K562 (cell line): ENCODE measurements around the gene MAPK13. TPM values are rescaled to one million over a fixed set of nuclear protein-coding genes. Genes with fewer than 3 reads are reported as not detected.

Experiments
- ATAC-seq: fragments of 200-7000 bp; cut with Tn5 transposase; 3 replicates; pipeline ENCODE4 v1.9.1; 2020; ENCODE audit warnings: moderate library complexity
- BruUV-seq: library from RNA; stranded (reverse); fragments of 400-500 nt; replicated peaks from 2 replicates; lab custom pipeline; 2021; lab: Mats Ljungman, UMichigan
- CTCF ChIA-PET: fragments of 300-600 bp; formaldehyde crosslinking; extraction: SDS; loops from one replicate; lab custom pipeline; 2021; ENCODE audit warnings: low intra/inter-chr PET ratio; lab: Yijun Ruan, JAX
- POLR2A ChIA-PET: fragments of 300-600, 350-650 bp; sonication (Branson Sonifier 250); formaldehyde crosslinking; extraction: SDS; loops from one replicate; lab custom pipeline; 2021; ENCODE audit warnings: antibody characterized with exemption, inconsistent platforms; lab: Yijun Ruan, JAX
- DNase-seq, 4 experiments: peaks; one replicate each; pipeline versions ENCODE4 v3.0.0 to v3.0.0-alpha.2; 2011 to 2018; ENCODE audit warnings: low spot score in 3 of 4, mixed read lengths in 3 of 4; ENCODE audit errors: extremely low read depth in 1 of 4
- FAIRE-seq: peaks from 2 replicates; lab custom pipeline; 2011; peaks lifted over from hg19 to GRCh38; lab: Jason Lieb, UNC
- H2AFZ ChIP-seq: 2 replicates; pipeline ENCODE4 v1.6.0; 2011; ENCODE audit warnings: low read depth, low read length, control low read depth, inconsistent platforms
- H3K27ac ChIP-seq: fragments of 200-600 bp; 3 replicates; pipeline ENCODE4 v1.8.0; 2011; ENCODE audit warnings: low read depth, mild to moderate bottlenecking, control low read depth, inconsistent platforms, low read length, moderate library complexity, mixed read lengths; ENCODE audit errors: extremely low read depth
- H3K27me3 ChIP-seq, 2 experiments: fragments of 300-600 bp in 1 of 2; 2 replicates in 1 of 2; 3 replicates in 1 of 2; pipeline versions ENCODE4 v1.6.0 to v1.8.0; 2011; ENCODE audit warnings: inconsistent platforms in 2 of 2, low read length in 2 of 2, mild to moderate bottlenecking in 1 of 2, mixed read lengths in 1 of 2, moderate library complexity in 1 of 2; ENCODE audit not compliant: control insufficient read depth in 2 of 2, insufficient read depth in 2 of 2
- H3K36me3 ChIP-seq: fragments of 300-600 bp; 3 replicates; pipeline ENCODE4 v1.8.0; 2011; ENCODE audit warnings: mild to moderate bottlenecking, low read length, inconsistent platforms; ENCODE audit not compliant: control insufficient read depth, insufficient read depth
- H3K4me1 ChIP-seq, 2 experiments: fragments of 200-600 bp in 1 of 2; replicated peaks in 1 of 2; 2 replicates in 1 of 2; 3 replicates in 1 of 2; pipeline versions ENCODE4 v1.5.1 to v1.8.0; 2011; ENCODE audit warnings: inconsistent platforms in 2 of 2, low read length in 2 of 2, mild to moderate bottlenecking in 1 of 2, mixed read lengths in 1 of 2, moderate library complexity in 1 of 2; ENCODE audit not compliant: control insufficient read depth in 2 of 2, insufficient read depth in 2 of 2
- H3K4me2 ChIP-seq: 2 replicates; pipeline ENCODE4 v1.6.1; 2011; ENCODE audit warnings: low read length, control low read depth, inconsistent platforms, mixed read lengths; ENCODE audit not compliant: insufficient read depth
- H3K4me3 ChIP-seq: fragments of 200-600 bp; sonication (generic), shearing (Covaris generic); 2 replicates; pipeline ENCODE4 v1.5.1; 2016; ENCODE audit warnings: control low read depth, inconsistent platforms
- H3K79me2 ChIP-seq: fragments of 200-600 bp; 3 replicates; pipeline ENCODE4 v1.8.0; 2011; ENCODE audit warnings: low read length, inconsistent platforms; ENCODE audit not compliant: control insufficient read depth, insufficient read depth
- H3K9ac ChIP-seq, 2 experiments: 2 replicates each; pipeline versions ENCODE4 v1.6.0 to v1.6.1; 2011; ENCODE audit warnings: low read depth in 2 of 2, low read length in 2 of 2, control low read depth in 1 of 2, inconsistent platforms in 1 of 2, mild to moderate bottlenecking in 1 of 2, mixed read lengths in 1 of 2; ENCODE audit not compliant: insufficient read depth in 1 of 2
- H3K9me1 ChIP-seq: one replicate; pipeline ENCODE4 v1.6.0; 2011; ENCODE audit warnings: inconsistent platforms, mild to moderate bottlenecking, low read length, moderate library complexity; ENCODE audit not compliant: control insufficient read depth, insufficient read depth
- H3K9me3 ChIP-seq: replicated peaks from 2 replicates; pipeline ENCODE4 v1.5.1; 2011; ENCODE audit warnings: low read depth, low read length, inconsistent platforms; ENCODE audit not compliant: control insufficient read depth, insufficient read depth
- H4K20me1 ChIP-seq: replicated peaks from 2 replicates; pipeline ENCODE4 v1.6.1; 2011; ENCODE audit warnings: low read length, inconsistent platforms, mixed read lengths; ENCODE audit not compliant: control insufficient read depth, insufficient read depth
- MAFF ChIP-seq: IDR thresholded peaks from 2 replicates; pipeline ENCODE4 v1.6.1; 2012; ENCODE audit warnings: low read length, improper control_type of control experiment
- OTX1 ChIP-seq: fragments of 450-650 bp; formaldehyde crosslinking; IDR thresholded peaks from 2 replicates; pipeline ENCODE4 v1.4.0; 2022; ENCODE audit warnings: mild to moderate bottlenecking
- whole genome bisulfite sequencing: fragments of 100-300 bp; shearing (Covaris generic); methylation state at CpG from one replicate; pipeline ENCODE4 v1.1.6; 2016; ENCODE audit warnings: low coverage, mixed read lengths; ENCODE audit not compliant: insufficient coverage; ENCODE audit errors: missing lambda C conversion rate; 5-methylcytosine and 5-hydroxymethylcytosine counted together
- in situ Hi-C: fragments of 300-500 bp; cut with MboI; formaldehyde crosslinking; loops from 4 replicates; pipeline ENCODE4 v1.15.0; 2018; ENCODE audit warnings: inconsistent platforms, mixed read lengths
- intact Hi-C: fragments of 100-400 bp; cut with micrococcal nuclease; formaldehyde crosslinking; loops from 2 replicates; pipeline ENCODE4 v1.14.2; 2022
- polyA plus RNA-seq, 8 experiments: library from polyadenylated mRNA; depleted of rRNA in 4 of 8; stranded (reverse) in 5 of 8; unstranded in 3 of 8; fragments of >200 nt; fragmentation: Nextera tagmentation in 2 of 8; fragmentation: Illumina TruSeq in 1 of 8; extraction: Ambion mirVana in 2 of 8; extraction: Trizol in 1 of 8; gene quantifications; 2 replicates each; pipeline versions ENCODE4 v1.2.1 to v1.2.3, GENCODE V29; 2011 to 2014; ENCODE audit warnings: inconsistent platforms in 1 of 8, missing spikeins in 1 of 8
- total RNA-seq, 7 experiments: library from RNA; depleted of rRNA in 6 of 7; stranded (reverse); fragments of >200 nt in 6 of 7; fragmentation: Illumina TruSeq in 2 of 7; extraction: Trizol in 2 of 7; gene quantifications; 2 replicates each; pipeline versions ENCODE4 v1.2.1 to v1.2.3, GENCODE V29; 2011 to 2021; ENCODE audit warnings: low replicate concordance in 1 of 7
- TF ChIP-seq, protein P1 (sequence below): fragments of 200-600 bp; sonication (generic); IDR thresholded peaks from one replicate; pipeline ENCODE4 v1.6.1; 2012; ENCODE audit warnings: mild to moderate bottlenecking, low read depth, low read length, inconsistent platforms
- TF ChIP-seq, protein P2 (sequence below): sonication (generic); formaldehyde crosslinking; IDR thresholded peaks from 2 replicates; pipeline ENCODE4 v1.8.1; 2023; ENCODE audit warnings: missing genetic modification reagents, mild to moderate bottlenecking, borderline replicate concordance

MAPK13 gene
- total and polyA plus RNA-seq, 9 of the 15 experiments (the other 6 are each of a cell fraction or from before 2014, with no cell fraction given) = 0.03 to 2.3 (median 0.48) TPM; not detected in 1

- POLR2A ChIA-PET = no interaction called here
- Histone ChIP-seq H3K36me3 (no peaks in the 10 kb centered on the region), H3K27ac (no peak overlapping the region), H3K79me2 (no peaks in the 10 kb centered on the region), H3K4me1 (peaks cover 25 to 27% of the 10 kb centered on the region in 2 experiments), H3K9ac (no peak overlapping the region), H4K20me1 (no peaks in the 10 kb centered on the region; the same call in 1 of the 2 replicates), H3K4me2 (no peak overlapping the region), H3K9me3 (no peaks in the 10 kb centered on the region), H3K4me3 (no peak overlapping the region), H3K27me3 (peaks cover 3 to 14% of the 10 kb centered on the region in 2 experiments; a peak in 4 of 5 replicates), H2AFZ (no peak overlapping the region), H3K9me1 (no peaks in the 10 kb centered on the region)
- ATAC-seq = no peak
- whole genome bisulfite sequencing = 72% methylated on average over 3 of the region's 3 CpGs
- no peak for FAIRE-seq
- in situ Hi-C loops = no loop called here
- no peak for DNase-seq
- intact Hi-C loops = no loop called here
- TF ChIP-seq, protein P1, sequence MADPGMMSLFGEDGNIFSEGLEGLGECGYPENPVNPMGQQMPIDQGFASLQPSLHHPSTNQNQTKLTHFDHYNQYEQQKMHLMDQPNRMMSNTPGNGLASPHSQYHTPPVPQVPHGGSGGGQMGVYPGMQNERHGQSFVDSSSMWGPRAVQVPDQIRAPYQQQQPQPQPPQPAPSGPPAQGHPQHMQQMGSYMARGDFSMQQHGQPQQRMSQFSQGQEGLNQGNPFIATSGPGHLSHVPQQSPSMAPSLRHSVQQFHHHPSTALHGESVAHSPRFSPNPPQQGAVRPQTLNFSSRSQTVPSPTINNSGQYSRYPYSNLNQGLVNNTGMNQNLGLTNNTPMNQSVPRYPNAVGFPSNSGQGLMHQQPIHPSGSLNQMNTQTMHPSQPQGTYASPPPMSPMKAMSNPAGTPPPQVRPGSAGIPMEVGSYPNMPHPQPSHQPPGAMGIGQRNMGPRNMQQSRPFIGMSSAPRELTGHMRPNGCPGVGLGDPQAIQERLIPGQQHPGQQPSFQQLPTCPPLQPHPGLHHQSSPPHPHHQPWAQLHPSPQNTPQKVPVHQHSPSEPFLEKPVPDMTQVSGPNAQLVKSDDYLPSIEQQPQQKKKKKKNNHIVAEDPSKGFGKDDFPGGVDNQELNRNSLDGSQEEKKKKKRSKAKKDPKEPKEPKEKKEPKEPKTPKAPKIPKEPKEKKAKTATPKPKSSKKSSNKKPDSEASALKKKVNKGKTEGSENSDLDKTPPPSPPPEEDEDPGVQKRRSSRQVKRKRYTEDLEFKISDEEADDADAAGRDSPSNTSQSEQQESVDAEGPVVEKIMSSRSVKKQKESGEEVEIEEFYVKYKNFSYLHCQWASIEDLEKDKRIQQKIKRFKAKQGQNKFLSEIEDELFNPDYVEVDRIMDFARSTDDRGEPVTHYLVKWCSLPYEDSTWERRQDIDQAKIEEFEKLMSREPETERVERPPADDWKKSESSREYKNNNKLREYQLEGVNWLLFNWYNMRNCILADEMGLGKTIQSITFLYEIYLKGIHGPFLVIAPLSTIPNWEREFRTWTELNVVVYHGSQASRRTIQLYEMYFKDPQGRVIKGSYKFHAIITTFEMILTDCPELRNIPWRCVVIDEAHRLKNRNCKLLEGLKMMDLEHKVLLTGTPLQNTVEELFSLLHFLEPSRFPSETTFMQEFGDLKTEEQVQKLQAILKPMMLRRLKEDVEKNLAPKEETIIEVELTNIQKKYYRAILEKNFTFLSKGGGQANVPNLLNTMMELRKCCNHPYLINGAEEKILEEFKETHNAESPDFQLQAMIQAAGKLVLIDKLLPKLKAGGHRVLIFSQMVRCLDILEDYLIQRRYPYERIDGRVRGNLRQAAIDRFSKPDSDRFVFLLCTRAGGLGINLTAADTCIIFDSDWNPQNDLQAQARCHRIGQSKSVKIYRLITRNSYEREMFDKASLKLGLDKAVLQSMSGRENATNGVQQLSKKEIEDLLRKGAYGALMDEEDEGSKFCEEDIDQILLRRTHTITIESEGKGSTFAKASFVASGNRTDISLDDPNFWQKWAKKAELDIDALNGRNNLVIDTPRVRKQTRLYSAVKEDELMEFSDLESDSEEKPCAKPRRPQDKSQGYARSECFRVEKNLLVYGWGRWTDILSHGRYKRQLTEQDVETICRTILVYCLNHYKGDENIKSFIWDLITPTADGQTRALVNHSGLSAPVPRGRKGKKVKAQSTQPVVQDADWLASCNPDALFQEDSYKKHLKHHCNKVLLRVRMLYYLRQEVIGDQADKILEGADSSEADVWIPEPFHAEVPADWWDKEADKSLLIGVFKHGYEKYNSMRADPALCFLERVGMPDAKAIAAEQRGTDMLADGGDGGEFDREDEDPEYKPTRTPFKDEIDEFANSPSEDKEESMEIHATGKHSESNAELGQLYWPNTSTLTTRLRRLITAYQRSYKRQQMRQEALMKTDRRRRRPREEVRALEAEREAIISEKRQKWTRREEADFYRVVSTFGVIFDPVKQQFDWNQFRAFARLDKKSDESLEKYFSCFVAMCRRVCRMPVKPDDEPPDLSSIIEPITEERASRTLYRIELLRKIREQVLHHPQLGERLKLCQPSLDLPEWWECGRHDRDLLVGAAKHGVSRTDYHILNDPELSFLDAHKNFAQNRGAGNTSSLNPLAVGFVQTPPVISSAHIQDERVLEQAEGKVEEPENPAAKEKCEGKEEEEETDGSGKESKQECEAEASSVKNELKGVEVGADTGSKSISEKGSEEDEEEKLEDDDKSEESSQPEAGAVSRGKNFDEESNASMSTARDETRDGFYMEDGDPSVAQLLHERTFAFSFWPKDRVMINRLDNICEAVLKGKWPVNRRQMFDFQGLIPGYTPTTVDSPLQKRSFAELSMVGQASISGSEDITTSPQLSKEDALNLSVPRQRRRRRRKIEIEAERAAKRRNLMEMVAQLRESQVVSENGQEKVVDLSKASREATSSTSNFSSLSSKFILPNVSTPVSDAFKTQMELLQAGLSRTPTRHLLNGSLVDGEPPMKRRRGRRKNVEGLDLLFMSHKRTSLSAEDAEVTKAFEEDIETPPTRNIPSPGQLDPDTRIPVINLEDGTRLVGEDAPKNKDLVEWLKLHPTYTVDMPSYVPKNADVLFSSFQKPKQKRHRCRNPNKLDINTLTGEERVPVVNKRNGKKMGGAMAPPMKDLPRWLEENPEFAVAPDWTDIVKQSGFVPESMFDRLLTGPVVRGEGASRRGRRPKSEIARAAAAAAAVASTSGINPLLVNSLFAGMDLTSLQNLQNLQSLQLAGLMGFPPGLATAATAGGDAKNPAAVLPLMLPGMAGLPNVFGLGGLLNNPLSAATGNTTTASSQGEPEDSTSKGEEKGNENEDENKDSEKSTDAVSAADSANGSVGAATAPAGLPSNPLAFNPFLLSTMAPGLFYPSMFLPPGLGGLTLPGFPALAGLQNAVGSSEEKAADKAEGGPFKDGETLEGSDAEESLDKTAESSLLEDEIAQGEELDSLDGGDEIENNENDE = no peak
- TF ChIP-seq OTX1 (CRISPR knock-in tag) (no peak), MAFF (no peak)
- TF ChIP-seq, protein P2, sequence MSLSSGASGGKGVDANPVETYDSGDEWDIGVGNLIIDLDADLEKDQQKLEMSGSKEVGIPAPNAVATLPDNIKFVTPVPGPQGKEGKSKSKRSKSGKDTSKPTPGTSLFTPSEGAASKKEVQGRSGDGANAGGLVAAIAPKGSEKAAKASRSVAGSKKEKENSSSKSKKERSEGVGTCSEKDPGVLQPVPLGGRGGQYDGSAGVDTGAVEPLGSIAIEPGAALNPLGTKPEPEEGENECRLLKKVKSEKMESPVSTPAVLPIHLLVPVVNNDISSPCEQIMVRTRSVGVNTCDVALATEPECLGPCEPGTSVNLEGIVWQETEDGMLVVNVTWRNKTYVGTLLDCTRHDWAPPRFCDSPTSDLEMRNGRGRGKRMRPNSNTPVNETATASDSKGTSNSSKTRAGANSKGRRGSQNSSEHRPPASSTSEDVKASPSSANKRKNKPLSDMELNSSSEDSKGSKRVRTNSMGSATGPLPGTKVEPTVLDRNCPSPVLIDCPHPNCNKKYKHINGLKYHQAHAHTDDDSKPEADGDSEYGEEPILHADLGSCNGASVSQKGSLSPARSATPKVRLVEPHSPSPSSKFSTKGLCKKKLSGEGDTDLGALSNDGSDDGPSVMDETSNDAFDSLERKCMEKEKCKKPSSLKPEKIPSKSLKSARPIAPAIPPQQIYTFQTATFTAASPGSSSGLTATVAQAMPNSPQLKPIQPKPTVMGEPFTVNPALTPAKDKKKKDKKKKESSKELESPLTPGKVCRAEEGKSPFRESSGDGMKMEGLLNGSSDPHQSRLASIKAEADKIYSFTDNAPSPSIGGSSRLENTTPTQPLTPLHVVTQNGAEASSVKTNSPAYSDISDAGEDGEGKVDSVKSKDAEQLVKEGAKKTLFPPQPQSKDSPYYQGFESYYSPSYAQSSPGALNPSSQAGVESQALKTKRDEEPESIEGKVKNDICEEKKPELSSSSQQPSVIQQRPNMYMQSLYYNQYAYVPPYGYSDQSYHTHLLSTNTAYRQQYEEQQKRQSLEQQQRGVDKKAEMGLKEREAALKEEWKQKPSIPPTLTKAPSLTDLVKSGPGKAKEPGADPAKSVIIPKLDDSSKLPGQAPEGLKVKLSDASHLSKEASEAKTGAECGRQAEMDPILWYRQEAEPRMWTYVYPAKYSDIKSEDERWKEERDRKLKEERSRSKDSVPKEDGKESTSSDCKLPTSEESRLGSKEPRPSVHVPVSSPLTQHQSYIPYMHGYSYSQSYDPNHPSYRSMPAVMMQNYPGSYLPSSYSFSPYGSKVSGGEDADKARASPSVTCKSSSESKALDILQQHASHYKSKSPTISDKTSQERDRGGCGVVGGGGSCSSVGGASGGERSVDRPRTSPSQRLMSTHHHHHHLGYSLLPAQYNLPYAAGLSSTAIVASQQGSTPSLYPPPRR = no peak
- no TSS peak for BruUV-seq
- CTCF ChIA-PET = no interaction called here
Observed at GRCh38 chr6:36128793-36129192, 1.5 kb upstream of the MAPK13 start.
